Head of caudate nucleus (tissue), 42 donors: Measurements from ENCODE around the gene PCSK4.

Experiments
- DNase-seq, 42 donors: peaks; one replicate each; pipeline versions ENCODE4 v3.0.0 to v3.0.0-alpha.2; 2020 to 2021; ENCODE audit warnings: mixed read lengths in 7 of 42
- intact Hi-C: fragments of 100-400 bp; cut with DNase I; formaldehyde crosslinking; loops from one replicate; pipeline ENCODE4 v1.15.0; 2022

PCSK4 gene

GRCh38 chr19:1434040-1434366 is 56.1 kb downstream of the PCSK4 start:
- DNase-seq = no peak
- intact Hi-C loops = no loop called here

GRCh38 chr19:1433119-1434039 is 56.8 kb downstream of the PCSK4 start:
- intact Hi-C loops = no loop called here
- DNase-seq = no peak

GRCh38 chr19:1432507-1432887 is 57.7 kb downstream of the PCSK4 start:
- no peak for DNase-seq
- intact Hi-C loops = no loop called here

- intact Hi-C loops = no loop called here
- DNase-seq = no peak
These were observed 58.2 kb downstream of the PCSK4 start for GRCh38 chr19:1431759-1432506.
